ENCODE results near the gene SPRR1B.

Gene SPRR1B

DNA sequence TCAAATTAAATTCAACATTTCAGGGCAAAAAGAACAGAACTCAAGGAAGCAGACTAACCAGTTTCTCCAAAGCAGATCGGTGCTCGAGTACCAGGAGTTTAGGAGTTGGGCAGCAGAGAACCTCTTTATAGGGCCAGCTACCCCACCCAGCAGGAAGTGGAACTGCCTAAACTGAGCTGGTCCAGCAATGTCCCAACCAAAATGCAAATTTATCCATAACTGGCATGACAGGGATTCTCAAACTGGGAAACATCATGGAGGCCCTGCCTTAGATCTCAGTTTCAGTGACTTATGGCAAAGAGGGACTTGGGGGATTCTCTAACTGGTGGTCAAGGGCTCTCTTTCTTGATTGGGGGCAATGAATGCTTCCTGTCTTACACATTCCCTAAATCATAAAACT lies 40.5 kb downstream of the SPRR1B start, which contains the start of gene SPRR2B:
Gene SPRR2B (minus strand): TSS at position 101 of the 400 bp plus-strand sequence. CDS start 772 bp downstream, outside the sequence.
- TF ChIP-seq CTCF (IDR thresholded peaks at IDR 0.05): no peak
- no peak within 1 kb of the TSS for H3K4me3 ChIP-seq
- no peak within 1 kb of the TSS for H3K27ac ChIP-seq
- DNase-seq (ENCODE audit: low spot score): no peak

DNA sequence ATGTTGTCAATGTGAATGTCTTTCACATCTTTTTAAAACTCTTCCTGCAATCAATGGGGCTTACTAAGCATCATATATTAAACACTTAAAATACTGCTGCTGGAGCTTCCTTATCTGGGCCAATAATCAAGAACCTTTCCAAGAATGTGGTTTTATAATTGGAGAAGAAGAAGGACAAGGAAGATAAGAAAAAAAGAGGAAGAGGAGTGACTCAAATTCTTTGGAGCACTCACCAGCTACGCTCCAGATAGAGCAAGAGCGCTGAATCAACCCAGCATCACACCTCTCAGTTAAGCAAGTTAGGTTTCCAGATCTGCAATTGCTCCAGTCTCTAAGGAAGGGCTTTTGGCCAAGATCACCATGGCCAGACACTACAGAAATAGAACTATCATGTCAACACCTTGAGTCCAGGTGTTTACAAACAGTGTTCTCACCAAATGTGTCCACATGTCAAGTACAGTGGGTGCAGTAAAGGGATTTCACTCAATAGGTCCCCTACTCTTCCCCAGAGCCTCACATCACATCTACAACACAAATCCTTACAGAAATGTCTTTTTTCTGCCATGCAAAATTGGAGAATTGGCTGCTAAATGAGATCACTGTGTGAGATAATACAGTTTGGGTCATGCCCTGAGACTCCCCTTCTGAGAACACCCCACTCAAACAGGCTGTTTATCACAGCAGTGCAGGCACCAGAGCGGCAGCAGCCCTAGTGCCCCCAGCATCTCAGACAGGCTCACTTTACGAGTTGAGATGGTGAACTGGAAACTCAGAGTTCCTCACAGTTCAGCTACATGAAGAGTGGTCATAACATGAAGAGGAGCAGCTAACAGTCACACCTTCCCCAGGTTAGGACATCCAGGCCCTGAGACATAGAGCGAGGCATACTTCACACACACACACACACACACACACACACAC lies 42.1 kb downstream of the SPRR1B start:
- H3K27ac ChIP-seq: no peak overlapping the region
- no peak for TF ChIP-seq CTCF (IDR thresholded peaks at IDR 0.05)
- DNase-seq (ENCODE audit: low spot score): no peak
- no peak overlapping the region for H3K4me3 ChIP-seq

GRCh38 chr1:153081736-153082135 lies 50.7 kb downstream of the SPRR1B start:
- Histone ChIP-seq H3K4me3 (no peak overlapping the region), H3K27ac (no peak overlapping the region)
- DNase-seq (ENCODE audit: low spot score): no peak
- no peak for TF ChIP-seq CTCF (IDR thresholded peaks at IDR 0.05)

Measured in coronary artery (tissue), 2 donors.